ENCODE measurements around the gene ATAD2B.

- TF ChIP-seq, protein P1, sequence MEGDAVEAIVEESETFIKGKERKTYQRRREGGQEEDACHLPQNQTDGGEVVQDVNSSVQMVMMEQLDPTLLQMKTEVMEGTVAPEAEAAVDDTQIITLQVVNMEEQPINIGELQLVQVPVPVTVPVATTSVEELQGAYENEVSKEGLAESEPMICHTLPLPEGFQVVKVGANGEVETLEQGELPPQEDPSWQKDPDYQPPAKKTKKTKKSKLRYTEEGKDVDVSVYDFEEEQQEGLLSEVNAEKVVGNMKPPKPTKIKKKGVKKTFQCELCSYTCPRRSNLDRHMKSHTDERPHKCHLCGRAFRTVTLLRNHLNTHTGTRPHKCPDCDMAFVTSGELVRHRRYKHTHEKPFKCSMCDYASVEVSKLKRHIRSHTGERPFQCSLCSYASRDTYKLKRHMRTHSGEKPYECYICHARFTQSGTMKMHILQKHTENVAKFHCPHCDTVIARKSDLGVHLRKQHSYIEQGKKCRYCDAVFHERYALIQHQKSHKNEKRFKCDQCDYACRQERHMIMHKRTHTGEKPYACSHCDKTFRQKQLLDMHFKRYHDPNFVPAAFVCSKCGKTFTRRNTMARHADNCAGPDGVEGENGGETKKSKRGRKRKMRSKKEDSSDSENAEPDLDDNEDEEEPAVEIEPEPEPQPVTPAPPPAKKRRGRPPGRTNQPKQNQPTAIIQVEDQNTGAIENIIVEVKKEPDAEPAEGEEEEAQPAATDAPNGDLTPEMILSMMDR (conservative IDR thresholded peaks at IDR 0.05 in 1 of 2, IDR thresholded peaks at IDR 0.05 in 1 of 2; ENCODE audit: extremely low read depth in 1 of 2, insufficient read depth in 1 of 2, low read depth in 1 of 2, low read length in 2 of 2) = no peak
- no peak for TF ChIP-seq EZH2 (IDR thresholded peaks at IDR 0.05; ENCODE audit: borderline replicate concordance, low read length)
Observed at GRCh38 chr2:23803264-23803964, 123.5 kb downstream of the ATAD2B start.

All from mammary epithelial cell (primary cell).